SH-SY5Y (cell line): Measurements from ENCODE around the gene DNAI4.

Experiments used
- GATA2 ChIP-seq: IDR thresholded peaks from 2 replicates; pipeline ENCODE4 v1.6.1; 2011; ENCODE audit warnings: mild to moderate bottlenecking, low read depth, low read length
- GATA3 ChIP-seq: IDR thresholded peaks from 2 replicates; pipeline ENCODE4 v1.6.1; 2011; ENCODE audit warnings: low read depth, mild to moderate bottlenecking, low read length, moderate library complexity

DNA sequence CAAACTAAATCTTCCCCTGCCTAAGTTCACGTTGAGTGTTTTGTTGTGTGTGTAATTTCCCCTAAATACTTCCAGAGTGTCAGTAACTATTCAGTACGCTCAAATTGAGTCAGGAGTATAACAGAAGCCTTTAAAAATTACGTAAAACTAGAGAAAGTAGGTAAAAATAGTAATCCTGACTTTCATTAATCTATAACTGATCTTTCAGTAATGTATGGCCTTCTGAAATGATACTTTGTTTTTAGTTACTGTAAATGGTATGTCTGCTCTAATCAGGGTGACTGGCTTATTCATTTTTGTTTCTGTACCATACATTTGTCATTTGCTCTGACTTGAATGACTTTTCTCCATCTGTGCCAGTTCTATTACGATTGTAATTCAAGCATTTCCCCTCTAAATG is 29.6 kb upstream of the DNAI4 start:
- TF ChIP-seq GATA3: no peak
- no peak for TF ChIP-seq GATA2
